Retinal pigment epithelial cell (primary cell): ENCODE data around the gene COX5A.

ENCODE experiments used
- DNase-seq: peaks from one replicate; pipeline ENCODE4 v3.0.0-alpha.2; 2010; ENCODE audit warnings: low read depth
- H3K4me3 ChIP-seq: 2 replicates; pipeline ENCODE4 v1.5.1; 2011; ENCODE audit warnings: mild to moderate bottlenecking, low read length, control low read depth, moderate library complexity
- CTCF ChIP-seq: conservative IDR thresholded peaks from 2 replicates; pipeline ENCODE4 v1.5.1; 2011; ENCODE audit warnings: low read depth, low read length, control low read depth, inconsistent platforms

Gene COX5A

DNA sequence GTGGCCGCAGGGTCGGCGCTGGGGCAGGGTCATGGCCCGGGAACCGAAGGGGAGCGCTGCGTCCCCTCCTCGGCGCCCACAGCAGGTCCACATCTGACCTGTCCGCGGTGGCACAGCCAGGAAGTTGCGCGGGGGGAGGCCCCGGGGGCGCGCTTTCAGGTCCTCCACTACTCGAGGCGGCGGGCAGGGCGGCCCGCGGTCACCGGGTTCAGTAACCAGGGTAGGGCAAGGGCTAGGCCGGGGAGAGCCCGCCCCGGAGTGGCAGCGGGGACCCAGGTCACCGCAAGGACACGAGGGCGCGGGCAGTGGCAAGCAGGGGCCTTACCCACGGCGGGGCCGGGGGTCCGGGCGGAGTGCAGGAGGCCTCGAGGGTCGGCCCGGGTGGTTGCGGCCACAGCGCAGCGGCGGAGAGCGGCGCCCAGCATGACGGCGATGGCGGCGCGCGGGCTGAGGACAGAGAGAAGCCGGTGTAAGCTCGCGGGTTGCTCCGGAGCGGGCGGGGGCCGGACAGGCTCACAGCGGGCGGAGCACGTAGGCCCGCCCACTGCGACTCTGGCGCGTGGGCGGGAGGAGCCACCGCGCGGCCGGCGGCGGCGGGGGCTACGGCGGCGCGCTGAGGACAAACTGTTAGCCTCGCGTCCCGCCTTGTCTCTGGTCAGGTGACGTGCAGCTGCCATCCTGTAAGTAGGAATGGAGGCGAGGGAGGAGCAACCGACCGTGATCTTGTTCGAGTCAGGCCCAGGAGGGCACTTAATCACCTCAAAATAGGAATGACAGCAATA is at the start of gene COX5A:
Gene COX5A (minus strand): TSS at position 484 of the 782 bp plus-strand sequence. CDS start 59 bp downstream, at position 425.
- TF ChIP-seq CTCF: no peak
- peak; percentile 91 for DNase-seq
- peak within 1 kb of the TSS; percentile 89 for H3K4me3 ChIP-seq

- H3K4me3 ChIP-seq: no peak overlapping the region
- DNase-seq: no peak
- TF ChIP-seq CTCF: no peak
Measured at GRCh38 chr15:74983725-74984231, 45.9 kb upstream of the COX5A start.

DNA sequence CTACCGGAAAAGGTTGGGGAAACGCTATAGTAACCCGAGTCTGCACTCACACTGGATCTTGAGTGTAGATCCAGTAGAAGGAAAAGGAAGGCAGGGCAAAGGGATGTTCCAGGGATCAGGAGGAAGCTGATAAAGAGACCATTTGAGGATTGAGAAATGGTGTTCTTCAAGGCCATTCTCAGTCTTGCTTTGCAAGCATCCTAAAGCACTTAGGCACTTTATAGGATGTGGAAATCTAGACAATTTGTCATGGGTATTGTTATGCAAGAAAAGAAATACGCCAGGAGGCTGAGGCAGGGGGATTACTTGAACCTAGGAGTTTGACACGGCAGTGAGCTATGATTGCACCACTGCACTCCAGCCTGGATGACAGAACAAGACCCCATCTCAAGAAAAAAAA is 44.3 kb upstream of the COX5A start:
- no peak for TF ChIP-seq CTCF
- no peak for DNase-seq
- no peak overlapping the region for H3K4me3 ChIP-seq

DNA sequence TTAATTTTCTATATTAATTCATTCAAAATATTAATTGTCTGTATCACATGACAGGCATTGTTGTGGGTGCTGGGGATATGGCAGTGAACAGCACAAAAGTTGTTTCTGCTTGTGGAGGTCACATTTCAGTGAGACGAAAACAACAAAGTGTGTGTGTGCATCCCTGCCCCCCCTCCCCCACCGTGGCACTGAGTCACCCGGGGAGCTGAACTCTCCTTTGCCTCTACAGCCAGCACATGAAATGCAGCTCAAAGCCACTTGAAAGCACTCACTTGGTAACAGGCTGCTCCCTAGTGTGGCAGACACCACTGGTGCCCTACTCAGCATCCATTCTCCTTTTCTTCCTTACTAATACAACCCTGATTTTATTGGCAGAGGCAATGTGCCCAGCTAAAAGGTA is 40.6 kb upstream of the COX5A start:
- no peak for DNase-seq
- no peak overlapping the region for H3K4me3 ChIP-seq
- TF ChIP-seq CTCF: no peak

GRCh38 chr15:74978077-74978476 is 40.2 kb upstream of the COX5A start:
- no peak for DNase-seq
- no peak overlapping the region for H3K4me3 ChIP-seq
- TF ChIP-seq CTCF: no peak

GRCh38 chr15:74977599-74977998 is 39.7 kb upstream of the COX5A start:
- no peak overlapping the region for H3K4me3 ChIP-seq
- no peak for DNase-seq
- no peak for TF ChIP-seq CTCF

- no peak for DNase-seq
- H3K4me3 ChIP-seq: no peak overlapping the region
- no peak for TF ChIP-seq CTCF
Measured at GRCh38 chr15:74976159-74976558, 38.3 kb upstream of the COX5A start.
